ENCODE data around the gene SLC25A47. TPM values are rescaled to one million over a fixed set of nuclear protein-coding genes. Genes with fewer than 3 reads are reported as not detected.

SLC25A47 gene
- total and polyA plus RNA-seq, 4 donors = 0.02 to 0.12 (median 0.06) TPM; not detected in 1

- TF ChIP-seq CTCF (IDR thresholded peaks at IDR 0.05; ENCODE audit: control extremely low read depth, extremely low read depth) = no peak
- no peak overlapping the region for H3K9ac ChIP-seq (ENCODE audit: insufficient read depth in 1 of 2, low read length in 2 of 2)
- no peaks in the 10 kb centered on the region for H3K36me3 ChIP-seq (ENCODE audit: control insufficient read depth in 4 of 4, insufficient read depth in 4 of 4, low read length in 4 of 4)
- no peaks in the 10 kb centered on the region for H3K9me3 ChIP-seq (ENCODE audit: control insufficient read depth in 4 of 4, insufficient read depth in 3 of 4, low read length in 3 of 4)
- DNase-seq = peak; percentile 55 to 71 (median 59)
- WGBS, 2 donors = 5 to 6% methylated on average over 23 of the region's 23 CpGs
- H3K27me3 ChIP-seq (ENCODE audit: control insufficient read depth in 3 of 3, insufficient read depth in 3 of 3, low read length in 2 of 3) = no peaks in the 10 kb centered on the region
- H3K4me1 ChIP-seq (ENCODE audit: control insufficient read depth in 5 of 5, insufficient read depth in 5 of 5, low read length in 5 of 5) = peaks cover 0 to 20% (median 15%) of the 10 kb centered on the region in 5 donors
- no peak overlapping the region for H3K4me3 ChIP-seq
- peak overlapping the region in 1 of 2 donors; percentile 68 for H3K27ac ChIP-seq (ENCODE audit: low read depth in 1 of 2, low read length in 1 of 2)
- ATAC-seq (ENCODE audit: insufficient read depth, low FRiP score) = peak; percentile 3
These were observed 18.3 kb upstream of the SLC25A47 start for GRCh38 chr14:100304825-100305323.

GRCh38 chr14:100305324-100306100, 17.6 kb upstream of the SLC25A47 start:
- H3K27me3 ChIP-seq (ENCODE audit: control insufficient read depth in 3 of 3, insufficient read depth in 3 of 3, low read length in 2 of 3) = no peaks in the 10 kb centered on the region
- WGBS, 2 donors = 1% methylated on average over 44 to 65 of the region's 65 CpGs
- H3K4me1 ChIP-seq (ENCODE audit: control insufficient read depth in 5 of 5, insufficient read depth in 5 of 5, low read length in 5 of 5) = peaks cover 0 to 20% (median 15%) of the 10 kb centered on the region in 5 donors
- peak; percentile 14 for ATAC-seq (ENCODE audit: insufficient read depth, low FRiP score)
- no peaks in the 10 kb centered on the region for H3K9me3 ChIP-seq (ENCODE audit: control insufficient read depth in 4 of 4, insufficient read depth in 3 of 4, low read length in 3 of 4)
- H3K27ac ChIP-seq (ENCODE audit: low read depth in 1 of 2, low read length in 1 of 2) = peak overlapping the region; percentile 68 to 94
- peak overlapping the region; percentile 76 for H3K4me3 ChIP-seq
- no peak overlapping the region for H3K9ac ChIP-seq (ENCODE audit: insufficient read depth in 1 of 2, low read length in 2 of 2)
- no peak for TF ChIP-seq CTCF (IDR thresholded peaks at IDR 0.05; ENCODE audit: control extremely low read depth, extremely low read depth)
- DNase-seq = peak; percentile 26 to 47 (median 37)
- H3K36me3 ChIP-seq (ENCODE audit: control insufficient read depth in 4 of 4, insufficient read depth in 4 of 4, low read length in 4 of 4) = no peaks in the 10 kb centered on the region

- H3K4me3 ChIP-seq = peak within 1 kb of the TSS; percentile 76
- H3K4me1 ChIP-seq (ENCODE audit: control insufficient read depth in 5 of 5, insufficient read depth in 5 of 5, low read length in 5 of 5) = peaks cover 0 to 20% (median 15%) of the 10 kb centered on the region in 5 donors
- 0 to 1% methylated on average over 78 to 131 of the region's 131 CpGs for WGBS, 2 donors
- no peaks in the 10 kb centered on the region for H3K36me3 ChIP-seq (ENCODE audit: control insufficient read depth in 4 of 4, insufficient read depth in 4 of 4, low read length in 4 of 4)
- peak within 1 kb of the TSS; percentile 25 to 51 for H3K9ac ChIP-seq (ENCODE audit: insufficient read depth in 1 of 2, low read length in 2 of 2)
- DNase-seq (peak; percentile 93 to 97 (median 93)), ATAC-seq (ENCODE audit: insufficient read depth, low FRiP score) (peak; percentile 93)
- TF ChIP-seq CTCF (IDR thresholded peaks at IDR 0.05; ENCODE audit: control extremely low read depth, extremely low read depth) = no peak
- H3K9me3 ChIP-seq (ENCODE audit: control insufficient read depth in 4 of 4, insufficient read depth in 3 of 4, low read length in 3 of 4) = no peaks in the 10 kb centered on the region
- peaks cover 0 to 4% (median 0%) of the 10 kb centered on the region in 3 donors for H3K27me3 ChIP-seq (ENCODE audit: control insufficient read depth in 3 of 3, insufficient read depth in 3 of 3, low read length in 2 of 3)
- H3K27ac ChIP-seq (ENCODE audit: low read depth in 1 of 2, low read length in 1 of 2) = peak within 1 kb of the TSS; percentile 90 to 94
These were observed 16.8 kb upstream of the SLC25A47 start, which contains the start of gene SLC25A29 for GRCh38 chr14:100306101-100306997. Gene SLC25A29, minus strand, starts transcription at chr14:100306444. Its CDS starts 212 bp downstream, at chr14:100306232.
